ENCODE measurements around the gene IMPACT. TPM values are rescaled to one million over a fixed set of nuclear protein-coding genes. Genes with fewer than 3 reads are reported as not detected.

IMPACT gene
- total RNA-seq, 1 donor from 2014 or later, result 60.6 TPM

DNA sequence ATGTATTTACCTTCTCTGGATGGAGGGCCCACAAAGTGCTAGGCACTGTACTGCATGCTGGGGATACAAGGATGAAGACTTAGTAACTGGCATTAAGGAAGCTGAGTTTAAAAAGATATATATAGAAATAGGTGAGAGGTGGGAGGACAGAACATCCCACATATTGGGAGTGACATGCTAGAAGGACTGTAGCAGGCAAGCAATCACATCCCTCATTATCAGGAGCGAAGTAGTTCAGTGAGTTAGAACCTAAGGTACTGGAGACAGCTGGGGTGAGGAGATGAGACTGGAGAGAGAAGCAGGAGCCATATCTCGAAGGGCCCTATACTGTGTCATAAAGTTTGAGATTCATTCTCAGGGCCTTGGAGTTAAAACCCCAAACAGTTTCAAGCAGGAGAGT lies 18.0 kb upstream of the IMPACT start:
- no peaks in the 10 kb centered on the region for H3K4me1 Mint-ChIP-seq (ENCODE audit: low read depth)

DNA sequence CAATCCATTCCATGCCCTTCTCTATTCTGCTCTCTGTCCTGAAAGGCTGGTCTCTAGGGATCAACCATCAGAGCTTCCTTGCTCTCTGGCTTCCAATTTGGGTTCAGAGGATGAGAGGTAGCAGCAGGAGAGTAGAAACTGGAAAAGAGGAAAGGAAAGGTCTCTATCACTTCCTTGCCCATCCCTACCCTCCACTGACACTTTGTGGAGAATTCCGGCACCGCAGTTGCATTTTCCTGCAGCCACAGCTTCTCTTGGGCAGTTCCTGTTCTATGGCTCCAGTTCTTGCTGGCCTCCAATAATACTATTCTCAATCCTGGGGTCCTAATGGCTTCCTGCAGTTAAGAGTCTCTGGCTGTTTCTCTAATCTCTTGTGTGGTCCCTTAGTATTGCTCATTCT lies 13.3 kb upstream of the IMPACT start:
- H3K4me3 Mint-ChIP-seq (ENCODE audit: unreplicated experiment), result no peak overlapping the region
- H3K9me3 Mint-ChIP-seq (ENCODE audit: low read depth), result no peaks in the 10 kb centered on the region
- no peaks in the 10 kb centered on the region for H3K36me3 Mint-ChIP-seq (ENCODE audit: low read depth)
- H3K4me1 Mint-ChIP-seq (ENCODE audit: low read depth), result no peaks in the 10 kb centered on the region
- TF ChIP-seq, protein P1, sequence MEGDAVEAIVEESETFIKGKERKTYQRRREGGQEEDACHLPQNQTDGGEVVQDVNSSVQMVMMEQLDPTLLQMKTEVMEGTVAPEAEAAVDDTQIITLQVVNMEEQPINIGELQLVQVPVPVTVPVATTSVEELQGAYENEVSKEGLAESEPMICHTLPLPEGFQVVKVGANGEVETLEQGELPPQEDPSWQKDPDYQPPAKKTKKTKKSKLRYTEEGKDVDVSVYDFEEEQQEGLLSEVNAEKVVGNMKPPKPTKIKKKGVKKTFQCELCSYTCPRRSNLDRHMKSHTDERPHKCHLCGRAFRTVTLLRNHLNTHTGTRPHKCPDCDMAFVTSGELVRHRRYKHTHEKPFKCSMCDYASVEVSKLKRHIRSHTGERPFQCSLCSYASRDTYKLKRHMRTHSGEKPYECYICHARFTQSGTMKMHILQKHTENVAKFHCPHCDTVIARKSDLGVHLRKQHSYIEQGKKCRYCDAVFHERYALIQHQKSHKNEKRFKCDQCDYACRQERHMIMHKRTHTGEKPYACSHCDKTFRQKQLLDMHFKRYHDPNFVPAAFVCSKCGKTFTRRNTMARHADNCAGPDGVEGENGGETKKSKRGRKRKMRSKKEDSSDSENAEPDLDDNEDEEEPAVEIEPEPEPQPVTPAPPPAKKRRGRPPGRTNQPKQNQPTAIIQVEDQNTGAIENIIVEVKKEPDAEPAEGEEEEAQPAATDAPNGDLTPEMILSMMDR (IDR thresholded peaks at IDR 0.05), result peak; percentile 59
- no peak overlapping the region for H3K27ac Mint-ChIP-seq (ENCODE audit: unreplicated experiment)
- DNase-seq (ENCODE audit: low spot score), result no peak
- H3K27me3 Mint-ChIP-seq (ENCODE audit: low read depth), result peaks cover 14% of the 10 kb centered on the region

More for the DNA sequence above, 18.0 kb upstream of the IMPACT start:
- DNase-seq (ENCODE audit: low spot score), result no peak
- Mint-ChIP-seq H3K36me3 (ENCODE audit: low read depth) (peaks cover 2% of the 10 kb centered on the region), H3K27ac (ENCODE audit: unreplicated experiment) (no peak overlapping the region), H3K4me3 (ENCODE audit: unreplicated experiment) (no peak overlapping the region), H3K9me3 (ENCODE audit: low read depth) (no peaks in the 10 kb centered on the region), H3K27me3 (ENCODE audit: low read depth) (peaks cover 21% of the 10 kb centered on the region)
- TF ChIP-seq, protein P1 (IDR thresholded peaks at IDR 0.05), result no peak

DNA sequence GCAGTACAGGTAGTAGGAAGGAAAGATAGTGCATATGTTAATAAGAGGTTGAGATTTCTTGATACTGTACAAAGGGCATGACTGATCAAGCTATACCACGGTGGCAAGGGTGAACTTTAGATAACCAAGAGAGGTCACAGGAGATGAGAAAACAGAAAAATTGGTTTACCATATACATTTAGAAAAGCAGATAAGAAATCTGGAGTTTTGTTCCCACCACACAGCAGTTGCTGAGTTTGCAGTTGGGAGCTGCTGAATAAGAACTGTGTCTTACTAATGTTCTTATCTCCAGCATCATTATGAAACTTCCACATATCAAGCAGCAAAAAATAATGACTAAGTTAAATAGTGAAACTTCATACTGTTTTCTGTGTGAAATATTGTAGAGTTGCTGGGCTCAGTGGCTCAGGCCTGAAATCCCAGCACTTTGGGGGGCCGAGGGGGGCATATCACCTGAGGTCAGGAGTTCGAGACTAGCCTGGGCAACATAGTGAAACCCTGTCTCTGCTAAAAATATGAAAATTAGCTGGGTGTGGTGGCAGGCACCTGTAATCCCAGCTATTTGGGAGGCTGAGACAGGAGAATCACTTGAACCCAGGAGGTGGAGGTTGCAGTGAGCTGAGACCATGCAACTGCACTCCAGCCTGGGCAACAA lies 12.0 kb upstream of the IMPACT start:
- Mint-ChIP-seq H3K36me3 (ENCODE audit: low read depth) (no peaks in the 10 kb centered on the region), H3K4me3 (ENCODE audit: unreplicated experiment) (no peak overlapping the region), H3K27ac (ENCODE audit: unreplicated experiment) (no peak overlapping the region), H3K9me3 (ENCODE audit: low read depth) (no peaks in the 10 kb centered on the region), H3K27me3 (ENCODE audit: low read depth) (peaks cover 14% of the 10 kb centered on the region), H3K4me1 (ENCODE audit: low read depth) (no peaks in the 10 kb centered on the region)
- no peak for DNase-seq (ENCODE audit: low spot score)
- TF ChIP-seq, protein P1 (IDR thresholded peaks at IDR 0.05), result no peak

DNA sequence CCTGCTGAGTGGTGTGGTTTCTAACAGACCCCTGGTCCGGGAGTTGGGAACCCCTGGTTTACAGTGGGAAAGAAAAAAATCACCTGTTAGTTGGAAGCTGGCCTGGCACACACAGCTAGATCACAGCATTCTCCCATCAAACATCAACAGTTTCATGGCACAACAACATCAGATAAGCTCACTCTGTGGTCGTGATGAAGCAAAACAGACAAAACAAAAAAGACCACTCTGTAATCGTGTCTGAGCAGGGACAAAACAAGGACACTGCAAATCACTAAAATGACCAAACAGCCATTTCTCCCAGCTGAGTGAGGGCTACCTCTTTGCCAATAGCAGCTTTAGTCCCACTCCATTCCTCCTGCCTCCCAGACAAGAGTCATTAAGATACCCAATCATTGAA lies 9.0 kb upstream of the IMPACT start:
- TF ChIP-seq, protein P1 (IDR thresholded peaks at IDR 0.05), result no peak
- H3K27ac Mint-ChIP-seq (ENCODE audit: unreplicated experiment), result no peak overlapping the region
- H3K4me1 Mint-ChIP-seq (ENCODE audit: low read depth), result no peaks in the 10 kb centered on the region
- H3K4me3 Mint-ChIP-seq (ENCODE audit: unreplicated experiment), result no peak overlapping the region
- peaks cover 8% of the 10 kb centered on the region for H3K27me3 Mint-ChIP-seq (ENCODE audit: low read depth)
- no peaks in the 10 kb centered on the region for H3K9me3 Mint-ChIP-seq (ENCODE audit: low read depth)
- H3K36me3 Mint-ChIP-seq (ENCODE audit: low read depth), result no peaks in the 10 kb centered on the region
- no peak for DNase-seq (ENCODE audit: low spot score)

DNA sequence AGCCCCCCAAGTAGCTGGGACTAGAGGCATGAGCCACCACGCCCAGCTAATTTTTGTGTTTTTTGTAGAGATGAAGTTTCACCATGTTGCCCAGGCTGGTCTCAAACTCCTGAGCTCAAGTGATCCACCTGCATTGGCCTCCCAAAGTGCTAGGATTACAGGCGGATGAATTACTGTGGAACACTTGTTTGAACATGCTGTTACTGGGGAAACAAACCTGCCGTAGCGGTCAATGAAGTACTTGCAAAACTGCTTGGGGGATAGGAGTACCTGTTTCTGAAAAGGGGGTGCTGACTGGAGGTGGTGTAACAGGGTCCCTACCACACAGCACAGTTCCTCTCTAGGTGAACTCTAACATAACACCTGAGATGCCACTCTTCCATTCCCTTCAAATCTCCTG lies 5.9 kb upstream of the IMPACT start:
- Mint-ChIP-seq H3K4me3 (ENCODE audit: unreplicated experiment) (no peak overlapping the region), H3K27ac (ENCODE audit: unreplicated experiment) (no peak overlapping the region), H3K36me3 (ENCODE audit: low read depth) (no peaks in the 10 kb centered on the region), H3K27me3 (ENCODE audit: low read depth) (peaks cover 20% of the 10 kb centered on the region), H3K4me1 (ENCODE audit: low read depth) (peaks cover 1% of the 10 kb centered on the region), H3K9me3 (ENCODE audit: low read depth) (peaks cover 1% of the 10 kb centered on the region)
- TF ChIP-seq, protein P1 (IDR thresholded peaks at IDR 0.05), result no peak
- no peak for DNase-seq (ENCODE audit: low spot score)
